ENCODE data around the gene RNF130.

The RNF130 gene

GRCh38 chr5:180071531-180072255 lies at the start of gene RNF130:
Gene RNF130 (minus strand): TSS chr5:180071759. CDS start chr5:180071702, 57 bp downstream.
- DNase-seq (ENCODE audit: low spot score) = peak; percentile 81

- no peak for DNase-seq (ENCODE audit: low spot score)
These were observed 48.9 kb upstream of the RNF130 start for GRCh38 chr5:180120237-180121101.

GRCh38 chr5:180119903-180120236 lies 48.3 kb upstream of the RNF130 start:
- DNase-seq (ENCODE audit: low spot score) = no peak

GRCh38 chr5:180119031-180119902 lies 47.7 kb upstream of the RNF130 start:
- DNase-seq (ENCODE audit: low spot score) = no peak

GRCh38 chr5:180118391-180118791 lies 46.8 kb upstream of the RNF130 start:
- DNase-seq (ENCODE audit: low spot score) = no peak

- no peak for DNase-seq (ENCODE audit: low spot score)
These were observed 45.6 kb upstream of the RNF130 start for GRCh38 chr5:180117000-180117725.

- no peak for DNase-seq (ENCODE audit: low spot score)
These were observed 44.8 kb upstream of the RNF130 start for GRCh38 chr5:180116077-180116999.

GRCh38 chr5:180115326-180116076 lies 43.9 kb upstream of the RNF130 start:
- no peak for DNase-seq (ENCODE audit: low spot score)

GRCh38 chr5:180114304-180115003 lies 42.9 kb upstream of the RNF130 start:
- DNase-seq (ENCODE audit: low spot score) = no peak

GRCh38 chr5:180113660-180114303 lies 42.2 kb upstream of the RNF130 start:
- no peak for DNase-seq (ENCODE audit: low spot score)

- DNase-seq (ENCODE audit: low spot score) = no peak
These were observed 40.8 kb upstream of the RNF130 start for GRCh38 chr5:180112181-180112861.

GRCh38 chr5:180111273-180112002 lies 39.9 kb upstream of the RNF130 start:
- DNase-seq (ENCODE audit: low spot score) = no peak

GRCh38 chr5:180109920-180110319 lies 38.4 kb upstream of the RNF130 start:
- no peak for DNase-seq (ENCODE audit: low spot score)

GRCh38 chr5:180107005-180107404 lies 35.4 kb upstream of the RNF130 start:
- DNase-seq (ENCODE audit: low spot score) = no peak

- no peak for DNase-seq (ENCODE audit: low spot score)
These were observed 34.3 kb upstream of the RNF130 start for GRCh38 chr5:180105827-180106312.

- DNase-seq (ENCODE audit: low spot score) = no peak
These were observed 32.6 kb upstream of the RNF130 start for GRCh38 chr5:180104168-180104530.

- no peak for DNase-seq (ENCODE audit: low spot score)
These were observed 32.1 kb upstream of the RNF130 start for GRCh38 chr5:180103487-180104167.

All from activated CD4-positive, alpha-beta T cell treated with anti-CD3 and anti-CD28 coated beads, Interleukin-2, Interleukin-4, amounts not matched to agents 100 ng/mL and 50 ng/mL, durations not matched to agents 16 hours and 8 hours (primary cell).